ENCODE results near the gene PGA4. TPM values are rescaled to one million over a fixed set of nuclear protein-coding genes. Genes with fewer than 3 reads are reported as not detected.

The PGA4 gene
- total RNA-seq, 6 donors from 2014 or later: 0.14 to 0.44 TPM; not detected in 4

DNA sequence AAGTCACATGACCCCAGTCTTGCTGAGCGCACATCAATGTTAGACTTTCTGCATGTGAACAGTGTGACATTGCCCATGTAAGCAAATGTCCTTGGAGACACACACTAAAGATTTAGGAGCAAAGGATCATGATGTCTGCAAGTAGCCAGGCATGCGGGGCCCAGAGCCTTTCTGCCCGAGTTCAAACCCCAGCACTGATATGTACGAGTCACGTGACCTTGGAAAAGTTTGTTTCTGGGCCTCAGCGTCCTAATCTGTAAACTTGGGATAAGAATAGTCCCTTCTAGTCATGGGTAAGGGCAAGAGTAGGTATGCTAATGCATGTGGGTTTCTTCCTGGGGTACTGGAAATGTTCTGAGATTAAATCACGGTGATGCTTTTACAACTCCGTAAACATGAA is 35.6 kb upstream of the PGA4 start:
- TF ChIP-seq, protein P1, sequence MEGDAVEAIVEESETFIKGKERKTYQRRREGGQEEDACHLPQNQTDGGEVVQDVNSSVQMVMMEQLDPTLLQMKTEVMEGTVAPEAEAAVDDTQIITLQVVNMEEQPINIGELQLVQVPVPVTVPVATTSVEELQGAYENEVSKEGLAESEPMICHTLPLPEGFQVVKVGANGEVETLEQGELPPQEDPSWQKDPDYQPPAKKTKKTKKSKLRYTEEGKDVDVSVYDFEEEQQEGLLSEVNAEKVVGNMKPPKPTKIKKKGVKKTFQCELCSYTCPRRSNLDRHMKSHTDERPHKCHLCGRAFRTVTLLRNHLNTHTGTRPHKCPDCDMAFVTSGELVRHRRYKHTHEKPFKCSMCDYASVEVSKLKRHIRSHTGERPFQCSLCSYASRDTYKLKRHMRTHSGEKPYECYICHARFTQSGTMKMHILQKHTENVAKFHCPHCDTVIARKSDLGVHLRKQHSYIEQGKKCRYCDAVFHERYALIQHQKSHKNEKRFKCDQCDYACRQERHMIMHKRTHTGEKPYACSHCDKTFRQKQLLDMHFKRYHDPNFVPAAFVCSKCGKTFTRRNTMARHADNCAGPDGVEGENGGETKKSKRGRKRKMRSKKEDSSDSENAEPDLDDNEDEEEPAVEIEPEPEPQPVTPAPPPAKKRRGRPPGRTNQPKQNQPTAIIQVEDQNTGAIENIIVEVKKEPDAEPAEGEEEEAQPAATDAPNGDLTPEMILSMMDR (IDR thresholded peaks at IDR 0.05): no peak
- TF ChIP-seq POLR2A (IDR thresholded peaks at IDR 0.05): no peak
- TF ChIP-seq EP300 (IDR thresholded peaks at IDR 0.05): no peak
- no peak for TF ChIP-seq POLR2AphosphoS5 (IDR thresholded peaks at IDR 0.05)
- Histone ChIP-seq H3K36me3 (no peaks in the 10 kb centered on the region), H3K27me3 (no peaks in the 10 kb centered on the region), H3K4me3 (no peak overlapping the region), H3K9me3 (no peaks in the 10 kb centered on the region), H3K4me1 (no peaks in the 10 kb centered on the region), H3K27ac (no peak overlapping the region)
- 88 to 92% methylated on average over 8 of the region's 8 CpGs for WGBS, 2 donors
- DNase-seq: no peak
- no peak for ATAC-seq (ENCODE audit: low FRiP score in 2 of 2)

DNA sequence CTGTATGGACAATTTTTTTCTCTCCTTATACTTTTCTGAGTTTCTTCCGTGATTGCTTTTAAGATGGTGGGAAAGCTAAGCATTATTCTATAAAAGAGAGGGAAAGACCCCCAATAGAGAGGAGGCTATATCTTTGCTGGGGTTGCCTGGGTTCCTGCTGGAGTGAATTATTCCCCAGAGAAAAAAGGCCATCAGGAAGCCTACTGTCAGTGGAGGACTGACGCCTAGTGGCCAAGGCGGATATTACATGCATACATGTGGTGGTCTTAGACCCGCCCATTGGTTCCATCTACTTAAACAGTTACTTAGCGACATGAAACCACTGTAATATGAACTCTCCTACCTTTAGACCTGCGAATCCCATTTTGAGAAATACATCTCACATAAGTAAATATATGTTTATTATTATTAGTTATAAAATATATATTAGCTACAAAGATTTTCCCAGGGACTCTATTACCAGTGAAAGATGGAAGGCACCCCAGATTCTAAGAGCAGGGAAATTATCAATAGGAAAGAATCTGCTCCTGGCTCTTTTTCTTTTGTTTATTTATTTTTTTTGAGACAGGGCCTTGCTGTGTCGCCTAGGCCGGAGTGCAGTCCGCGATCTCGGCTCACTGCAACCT is 34.5 kb upstream of the PGA4 start:
- H3K4me3 ChIP-seq: no peak overlapping the region
- TF ChIP-seq POLR2AphosphoS5 (IDR thresholded peaks at IDR 0.05) (no peak), EP300 (IDR thresholded peaks at IDR 0.05) (no peak), POLR2A (IDR thresholded peaks at IDR 0.05) (no peak)
- TF ChIP-seq, protein P1 (IDR thresholded peaks at IDR 0.05): peak; percentile 76 to 92 (median 85)
- no peaks in the 10 kb centered on the region for H3K9me3 ChIP-seq
- no peaks in the 10 kb centered on the region for H3K4me1 ChIP-seq
- H3K36me3 ChIP-seq: no peaks in the 10 kb centered on the region
- ATAC-seq (ENCODE audit: low FRiP score in 2 of 2): peak; percentile 87 to 92
- H3K27ac ChIP-seq: no peak overlapping the region
- no peaks in the 10 kb centered on the region for H3K27me3 ChIP-seq
- DNase-seq: peak in 1 of 2 donors; percentile 75
- WGBS, 2 donors: 32 to 39% methylated on average over 11 of the region's 11 CpGs

DNA sequence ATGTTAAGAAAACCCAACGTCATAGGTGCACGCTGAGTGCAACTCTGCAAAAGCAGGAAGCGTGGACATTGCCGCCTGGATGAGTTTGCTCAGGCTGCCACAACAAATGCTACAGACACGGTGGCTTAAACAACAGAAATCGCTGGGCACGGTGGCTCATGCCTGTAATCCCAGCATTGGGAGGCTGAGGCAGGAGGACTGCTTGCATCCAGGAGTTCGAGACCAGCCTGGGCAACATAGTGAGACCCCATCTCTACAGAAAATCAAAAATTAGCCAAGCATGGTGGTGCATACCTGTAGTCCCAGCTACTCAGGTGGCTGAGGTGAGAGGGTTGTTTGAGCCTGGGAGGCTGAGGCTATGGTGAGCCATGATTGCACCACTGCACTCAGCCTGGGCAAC is 32.2 kb upstream of the PGA4 start:
- WGBS, 2 donors: 86 to 88% methylated on average over 8 of the region's 8 CpGs
- no peak for TF ChIP-seq EP300 (IDR thresholded peaks at IDR 0.05)
- TF ChIP-seq POLR2A (IDR thresholded peaks at IDR 0.05): no peak
- TF ChIP-seq POLR2AphosphoS5 (IDR thresholded peaks at IDR 0.05): no peak
- TF ChIP-seq, protein P1 (IDR thresholded peaks at IDR 0.05): no peak
- Histone ChIP-seq H3K36me3 (no peaks in the 10 kb centered on the region), H3K4me3 (no peak overlapping the region), H3K27me3 (no peaks in the 10 kb centered on the region), H3K4me1 (no peaks in the 10 kb centered on the region), H3K27ac (no peak overlapping the region), H3K9me3 (no peaks in the 10 kb centered on the region)
- ATAC-seq (ENCODE audit: low FRiP score in 2 of 2): no peak
- DNase-seq: no peak

DNA sequence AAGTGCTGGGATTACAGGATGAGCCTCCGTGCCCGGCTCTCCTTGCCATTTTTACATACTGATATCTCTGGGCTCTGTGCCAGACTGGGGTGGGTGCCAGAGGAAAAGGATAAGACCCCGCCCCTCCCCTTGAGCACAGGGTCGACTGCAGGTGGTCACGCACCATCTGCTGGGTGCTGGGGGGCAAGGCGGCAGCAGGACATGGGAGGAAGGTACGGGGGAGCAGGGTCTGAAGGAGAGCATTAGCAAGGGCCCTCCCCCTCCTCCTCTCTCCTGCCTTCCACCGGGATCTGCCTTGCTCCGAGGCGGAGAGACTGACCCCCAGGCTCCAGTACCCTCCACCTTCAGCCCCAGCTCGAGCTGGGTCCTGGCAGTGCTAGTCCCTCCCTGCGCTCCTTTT is 28.6 kb upstream of the PGA4 start:
- Histone ChIP-seq H3K4me3 (no peak overlapping the region), H3K27me3 (no peaks in the 10 kb centered on the region), H3K27ac (no peak overlapping the region), H3K9me3 (peaks cover 0 to 2% (median 0%) of the 10 kb centered on the region in 4 donors), H3K4me1 (no peaks in the 10 kb centered on the region), H3K36me3 (no peaks in the 10 kb centered on the region)
- peak in 1 of 2 donors; percentile 21 for DNase-seq
- TF ChIP-seq, protein P1 (IDR thresholded peaks at IDR 0.05): no peak
- TF ChIP-seq EP300 (IDR thresholded peaks at IDR 0.05): no peak
- no peak for TF ChIP-seq POLR2A (IDR thresholded peaks at IDR 0.05)
- TF ChIP-seq POLR2AphosphoS5 (IDR thresholded peaks at IDR 0.05): no peak
- WGBS, 2 donors: 26 to 39% methylated on average over 8 to 12 of the region's 12 CpGs
- no peak for ATAC-seq (ENCODE audit: low FRiP score in 2 of 2)

DNA sequence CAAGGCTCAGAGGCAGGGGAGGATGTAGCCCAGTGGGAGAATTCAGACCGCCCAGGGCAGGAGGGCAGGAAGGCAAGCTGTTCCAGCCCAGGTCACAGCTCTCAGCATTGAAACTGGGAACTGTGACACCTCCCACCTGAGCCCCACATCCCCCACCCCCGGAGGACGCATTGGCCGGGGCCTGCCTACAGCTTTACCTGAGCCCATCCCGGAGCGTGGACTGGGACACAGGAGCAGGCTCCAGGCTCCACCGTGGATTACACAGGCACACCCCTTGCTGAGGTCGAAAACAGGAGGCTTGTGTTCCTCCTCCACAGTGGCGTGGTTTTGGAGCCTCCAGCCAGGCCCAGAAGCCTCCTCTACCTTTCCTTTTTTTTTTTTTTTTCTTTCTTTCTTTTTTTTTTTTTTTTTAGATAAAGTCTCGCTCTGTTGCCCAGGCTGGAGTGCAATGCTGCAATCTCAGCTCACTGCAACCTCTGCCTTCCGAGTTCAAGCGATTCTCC is 27.9 kb upstream of the PGA4 start:
- peak in 1 of 2 donors; percentile 40 for DNase-seq
- no peak for ATAC-seq (ENCODE audit: low FRiP score in 2 of 2)
- H3K27me3 ChIP-seq: no peaks in the 10 kb centered on the region
- H3K36me3 ChIP-seq: no peaks in the 10 kb centered on the region
- no peaks in the 10 kb centered on the region for H3K4me1 ChIP-seq
- no peak overlapping the region for H3K4me3 ChIP-seq
- no peak overlapping the region for H3K27ac ChIP-seq
- TF ChIP-seq, protein P1 (IDR thresholded peaks at IDR 0.05): no peak
- TF ChIP-seq POLR2A (IDR thresholded peaks at IDR 0.05): no peak
- TF ChIP-seq POLR2AphosphoS5 (IDR thresholded peaks at IDR 0.05): no peak
- no peak for TF ChIP-seq EP300 (IDR thresholded peaks at IDR 0.05)
- H3K9me3 ChIP-seq: peaks cover 0 to 9% (median 0%) of the 10 kb centered on the region in 4 donors
- 59 to 66% methylated on average over 6 to 8 of the region's 12 CpGs for WGBS, 2 donors

Measured in upper lobe of left lung (tissue), 6 donors.